ENCODE results near the gene KDR. TPM values are rescaled to one million over a fixed set of nuclear protein-coding genes. Genes with fewer than 3 reads are reported as not detected.
A peak's percentile ranks its signal among the peaks of the same experiment; 100 is the strongest.

The KDR gene
- total and polyA plus RNA-seq, 2 experiments from 2014 or later = 0.20 TPM; not detected in 1

GRCh38 chr4:55086578-55086977 is 38.8 kb downstream of the KDR start:
- no peaks in the 10 kb centered on the region for H4K20me1 ChIP-seq (ENCODE audit: insufficient read depth)
- H3K79me2 ChIP-seq (ENCODE audit: insufficient read depth) = no peaks in the 10 kb centered on the region
- no peak overlapping the region for H3K4me3 ChIP-seq
- no peaks in the 10 kb centered on the region for H3K9me3 ChIP-seq (ENCODE audit: low read depth)
- H3K36me3 ChIP-seq (ENCODE audit: low read depth) = no peaks in the 10 kb centered on the region
- no peaks in the 10 kb centered on the region for H3K4me1 ChIP-seq (ENCODE audit: insufficient read depth)
- no peak overlapping the region for H3K4me2 ChIP-seq (ENCODE audit: unreplicated experiment)
- H3K9ac ChIP-seq = no peak overlapping the region
- H2AFZ ChIP-seq = no peak overlapping the region
- H3K9me2 ChIP-seq (ENCODE audit: insufficient read depth) = no peaks in the 10 kb centered on the region
- WGBS, 2 experiments (ENCODE audit: low coverage in 1 of 2, low lambda C conversion rate in 2 of 2, missing lambda C conversion rate in 2 of 2) = 34 to 40% methylated on average over 6 of the region's 6 CpGs
- no peak for DNase-seq
- H3K27me3 ChIP-seq (replicated peaks; ENCODE audit: insufficient read depth) = no peaks in the 10 kb centered on the region
- no peak for TF ChIP-seq EZH2 (IDR thresholded peaks at IDR 0.05; ENCODE audit: insufficient read depth, poor library complexity, severe bottlenecking)
- no peak for TF ChIP-seq EZH2phosphoT487 (IDR thresholded peaks at IDR 0.05; ENCODE audit: insufficient read depth, low read depth)
- no peaks in the 10 kb centered on the region for H3F3A ChIP-seq (ENCODE audit: insufficient read depth)
- no peak overlapping the region for H3K27ac ChIP-seq
- in situ Hi-C loops (cut with MboI) = no loop called here

GRCh38 chr4:55083735-55084134 is 41.7 kb downstream of the KDR start:
- DNase-seq = no peak
- TF ChIP-seq EZH2phosphoT487 (IDR thresholded peaks at IDR 0.05; ENCODE audit: insufficient read depth, low read depth) (no peak), EZH2 (IDR thresholded peaks at IDR 0.05; ENCODE audit: insufficient read depth, poor library complexity, severe bottlenecking) (no peak)
- H3K4me2 ChIP-seq (ENCODE audit: unreplicated experiment) = no peak overlapping the region
- H3K9me2 ChIP-seq (ENCODE audit: insufficient read depth) = no peaks in the 10 kb centered on the region
- no peak overlapping the region for H3K27ac ChIP-seq
- H3K9ac ChIP-seq = no peak overlapping the region
- H3K4me3 ChIP-seq = no peak overlapping the region
- no peaks in the 10 kb centered on the region for H4K20me1 ChIP-seq (ENCODE audit: insufficient read depth)
- peaks cover 27% of the 10 kb centered on the region for H3F3A ChIP-seq (ENCODE audit: insufficient read depth)
- 94 to 98% methylated on average over 4 of the region's 4 CpGs for WGBS, 2 experiments (ENCODE audit: low coverage in 1 of 2, low lambda C conversion rate in 2 of 2, missing lambda C conversion rate in 2 of 2)
- H3K9me3 ChIP-seq (ENCODE audit: low read depth) = no peaks in the 10 kb centered on the region
- in situ Hi-C loops (cut with MboI) = no loop called here
- H3K4me1 ChIP-seq (ENCODE audit: insufficient read depth) = peaks cover 21% of the 10 kb centered on the region
- no peaks in the 10 kb centered on the region for H3K27me3 ChIP-seq (replicated peaks; ENCODE audit: insufficient read depth)
- H3K36me3 ChIP-seq (ENCODE audit: low read depth) = no peaks in the 10 kb centered on the region
- H2AFZ ChIP-seq = no peak overlapping the region
- H3K79me2 ChIP-seq (ENCODE audit: insufficient read depth) = no peaks in the 10 kb centered on the region

- WGBS, 2 experiments (ENCODE audit: low coverage in 1 of 2, low lambda C conversion rate in 2 of 2, missing lambda C conversion rate in 2 of 2) = 89 to 93% methylated on average over 2 of the region's 2 CpGs
- Histone ChIP-seq H4K20me1 (ENCODE audit: insufficient read depth) (no peaks in the 10 kb centered on the region), H3F3A (ENCODE audit: insufficient read depth) (peaks cover 33% of the 10 kb centered on the region), H3K27me3 (replicated peaks; ENCODE audit: insufficient read depth) (no peaks in the 10 kb centered on the region), H3K4me1 (ENCODE audit: insufficient read depth) (peaks cover 27% of the 10 kb centered on the region), H3K79me2 (ENCODE audit: insufficient read depth) (no peaks in the 10 kb centered on the region), H3K9me2 (ENCODE audit: insufficient read depth) (no peaks in the 10 kb centered on the region), H3K4me3 (no peak overlapping the region), H3K4me2 (ENCODE audit: unreplicated experiment) (no peak overlapping the region), H3K27ac (no peak overlapping the region), H3K9ac (no peak overlapping the region), H2AFZ (no peak overlapping the region), H3K9me3 (ENCODE audit: low read depth) (no peaks in the 10 kb centered on the region), H3K36me3 (ENCODE audit: low read depth) (no peaks in the 10 kb centered on the region)
- TF ChIP-seq EZH2 (IDR thresholded peaks at IDR 0.05; ENCODE audit: insufficient read depth, poor library complexity, severe bottlenecking) (no peak), EZH2phosphoT487 (IDR thresholded peaks at IDR 0.05; ENCODE audit: insufficient read depth, low read depth) (no peak)
- in situ Hi-C loops (cut with MboI) = no loop called here
- no peak for DNase-seq
Measured at GRCh38 chr4:55082756-55083155, 42.6 kb downstream of the KDR start.

GRCh38 chr4:55080174-55080865 is 45.1 kb downstream of the KDR start:
- peak overlapping the region; percentile 65 for H3K4me3 ChIP-seq
- H3K4me2 ChIP-seq (ENCODE audit: unreplicated experiment) = peak overlapping the region; percentile 94
- no peaks in the 10 kb centered on the region for H3K36me3 ChIP-seq (ENCODE audit: low read depth)
- WGBS, 2 experiments (ENCODE audit: low coverage in 1 of 2, low lambda C conversion rate in 2 of 2, missing lambda C conversion rate in 2 of 2) = 3 to 4% methylated on average over 9 of the region's 9 CpGs
- H3K9me2 ChIP-seq (ENCODE audit: insufficient read depth) = no peaks in the 10 kb centered on the region
- in situ Hi-C loops (cut with MboI) = no loop called here
- peak overlapping the region; percentile 84 for H2AFZ ChIP-seq
- H3F3A ChIP-seq (ENCODE audit: insufficient read depth) = peaks cover 33% of the 10 kb centered on the region
- TF ChIP-seq EZH2 (IDR thresholded peaks at IDR 0.05; ENCODE audit: insufficient read depth, poor library complexity, severe bottlenecking) (no peak), EZH2phosphoT487 (IDR thresholded peaks at IDR 0.05; ENCODE audit: insufficient read depth, low read depth) (no peak)
- no peaks in the 10 kb centered on the region for H3K27me3 ChIP-seq (replicated peaks; ENCODE audit: insufficient read depth)
- peak overlapping the region; percentile 67 for H3K9ac ChIP-seq
- H3K9me3 ChIP-seq (ENCODE audit: low read depth) = no peaks in the 10 kb centered on the region
- H3K27ac ChIP-seq = peak overlapping the region; percentile 82
- H4K20me1 ChIP-seq (ENCODE audit: insufficient read depth) = no peaks in the 10 kb centered on the region
- peak; percentile 86 for DNase-seq
- peaks cover 27% of the 10 kb centered on the region for H3K4me1 ChIP-seq (ENCODE audit: insufficient read depth)
- H3K79me2 ChIP-seq (ENCODE audit: insufficient read depth) = no peaks in the 10 kb centered on the region
